ENCODE data around the gene CC2D1A.

DNA sequence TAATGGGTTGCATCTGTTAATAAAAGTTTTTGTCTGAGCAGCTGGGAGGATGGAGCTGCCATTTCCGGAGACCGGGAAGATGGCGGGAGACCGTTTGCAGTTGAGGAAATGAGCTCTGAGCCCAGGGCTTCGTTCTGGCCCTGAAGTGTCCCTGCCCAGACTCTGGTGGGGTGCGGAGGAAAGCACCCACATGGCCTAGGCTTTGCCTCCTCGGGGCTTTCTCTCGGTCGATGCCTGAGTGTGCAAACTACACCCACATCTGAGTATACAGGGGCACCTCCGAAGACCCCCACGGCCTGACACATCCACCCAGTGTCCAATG, 44.6 kb upstream of the CC2D1A start:
- no peak for TF ChIP-seq CTCF (IDR thresholded peaks at IDR 0.05; ENCODE audit: insufficient read depth, low read length)
- TF ChIP-seq POLR2AphosphoS5 (IDR thresholded peaks at IDR 0.05; ENCODE audit: low read depth), result no peak
- no peak for TF ChIP-seq GABPA (IDR thresholded peaks at IDR 0.05; ENCODE audit: low read depth)
